A549 (cell line): ENCODE results near the gene YAF2. TPM values are rescaled to one million over a fixed set of nuclear protein-coding genes. Genes with fewer than 3 reads are reported as not detected.

Source experiments
- ATAC-seq, 2 experiments: fragments of 200-7000 bp in 1 of 2; fragments of >200 bp in 1 of 2; cut with Nextera tagmentation in 1 of 2; cut with Tn5 transposase in 1 of 2; 3 replicates each; pipeline versions ENCODE4 v1.8.0 to v1.9.1; 2018 to 2020; ENCODE audit warnings: mild to moderate bottlenecking in 1 of 2, moderate library complexity in 1 of 2
- CTCF ChIA-PET: fragments of 300-600 bp; sonication (Branson Sonifier 250); formaldehyde crosslinking; extraction: SDS; loops from one replicate; lab custom pipeline; 2021; ENCODE audit warnings: antibody characterized with exemption, inconsistent platforms; lab: Yijun Ruan, JAX
- POLR2A ChIA-PET: fragments of 350-600 bp; formaldehyde crosslinking; extraction: SDS; loops from one replicate; lab custom pipeline; 2021; ENCODE audit warnings: antibody characterized with exemption, inconsistent platforms; lab: Yijun Ruan, JAX
- DNase-seq, 2 experiments: peaks; one replicate each; pipeline versions ENCODE4 v3.0.0 to v3.0.0-alpha.2; 2011 to 2016; ENCODE audit warnings: low read depth in 1 of 2, low spot score in 1 of 2
- FAIRE-seq: peaks from 2 replicates; lab custom pipeline; 2011; peaks lifted over from hg19 to GRCh38; lab: Jason Lieb, UNC
- H3K27ac ChIP-seq, 2 experiments: fragments of >200 bp; sonication (Bioruptor Twin); formaldehyde crosslinking; 3 replicates each; pipeline ENCODE4 v1.5.1; 2016 to 2017
- H3K4me1 ChIP-seq: fragments of >200 bp; sonication (Bioruptor Twin); formaldehyde crosslinking; 3 replicates; pipeline ENCODE4 v1.6.1; 2016
- H3K4me2 ChIP-seq: fragments of >200 bp; sonication (Bioruptor Twin); formaldehyde crosslinking; 3 replicates; pipeline ENCODE4 v1.6.1; 2016
- H3K4me3 ChIP-seq: fragments of >200 bp; sonication (Bioruptor Twin); formaldehyde crosslinking; 3 replicates; pipeline ENCODE4 v1.5.1; 2016
- H3K9me3 ChIP-seq: fragments of >200 bp; sonication (Bioruptor Twin); formaldehyde crosslinking; 3 replicates; pipeline ENCODE4 v1.6.1; 2016
- BHLHE40 ChIP-seq: IDR thresholded peaks from 2 replicates; pipeline ENCODE4 v1.6.1; 2012; ENCODE audit warnings: low read depth, low read length, inconsistent platforms
- CBX2 ChIP-seq: fragments of 200-600 bp; sonication (generic); IDR thresholded peaks from 2 replicates; pipeline ENCODE4 v1.6.1; 2016; ENCODE audit warnings: low read depth, mild to moderate bottlenecking, borderline replicate concordance
- CBX8 ChIP-seq: fragments of 200-600 bp; sonication (generic); IDR thresholded peaks from 2 replicates; pipeline ENCODE4 v1.6.1; 2016
- EP300 ChIP-seq, 2 experiments: fragments of >200 bp; sonication (Bioruptor Twin); formaldehyde crosslinking; IDR thresholded peaks; 2 replicates in 1 of 2; 3 replicates in 1 of 2; pipeline ENCODE4 v1.6.1; 2016 to 2017
- FOSL2 ChIP-seq, 2 experiments: fragments of 450-650 bp in 1 of 2; fragments of >200 bp in 1 of 2; sonication (Bioruptor Twin) in 1 of 2; formaldehyde crosslinking; IDR thresholded peaks; 2 replicates each; pipeline versions ENCODE4 v1.5.0 to v1.6.1; 2016 to 2020; ENCODE audit warnings: mild to moderate bottlenecking in 1 of 2, moderate library complexity in 1 of 2
- FOXS1 ChIP-seq: fragments of 250-450 bp; sonication (Bioruptor Pico); IDR thresholded peaks from 2 replicates; pipeline ENCODE4 v1.5.0; 2020; ENCODE audit warnings: mild to moderate bottlenecking, moderate library complexity
- GATA3 ChIP-seq: IDR thresholded peaks from 2 replicates; pipeline ENCODE4 v1.6.1; 2012; ENCODE audit warnings: borderline replicate concordance
- HEYL ChIP-seq: fragments of 250-450 bp; sonication (Bioruptor Pico); IDR thresholded peaks from 2 replicates; pipeline ENCODE4 v1.8.0; 2021; ENCODE audit warnings: mild to moderate bottlenecking, moderate library complexity
- HOXA7 ChIP-seq: fragments of 250-450 bp; sonication (Bioruptor Pico); IDR thresholded peaks from 2 replicates; pipeline ENCODE4 v1.5.0; 2020; ENCODE audit warnings: mild to moderate bottlenecking, moderate library complexity
- MAFK ChIP-seq: fragments of 450-650 bp; IDR thresholded peaks from 2 replicates; pipeline ENCODE4 v1.6.1; 2014; ENCODE audit not compliant: partially characterized antibody
- MAZ ChIP-seq: fragments of 150-350 bp; IDR thresholded peaks from 2 replicates; pipeline ENCODE4 v1.6.1; 2014; ENCODE audit warnings: antibody characterized with exemption, low read depth, low read length, borderline replicate concordance
- NR3C1 ChIP-seq: fragments of >200 bp; sonication (Bioruptor Twin); formaldehyde crosslinking; IDR thresholded peaks from 3 replicates; pipeline ENCODE4 v1.6.1; 2017
- POLR2AphosphoS2 ChIP-seq: conservative IDR thresholded peaks from 2 replicates; pipeline ENCODE4 v1.6.1; 2012; ENCODE audit warnings: low read length, improper control_type of control experiment, inconsistent platforms
- RFX5 ChIP-seq: fragments of 450-650 bp; IDR thresholded peaks from 2 replicates; pipeline ENCODE4 v1.7.1; 2014; ENCODE audit warnings: antibody characterized with exemption, mild to moderate bottlenecking, moderate library complexity
- TP53 ChIP-seq: fragments of 250-450 bp; sonication (Bioruptor Pico); IDR thresholded peaks from 2 replicates; pipeline ENCODE4 v1.5.0; 2021; ENCODE audit warnings: mild to moderate bottlenecking, moderate library complexity
- ZFP36 ChIP-seq: fragments of 450-650 bp; IDR thresholded peaks from 2 replicates; pipeline ENCODE4 v1.6.1; 2014; ENCODE audit warnings: borderline replicate concordance; ENCODE audit not compliant: partially characterized antibody
- ZSCAN20 ChIP-seq: fragments of 250-450 bp; sonication (Bioruptor Pico); IDR thresholded peaks from 2 replicates; pipeline ENCODE4 v1.8.0; 2022; ENCODE audit warnings: mild to moderate bottlenecking, moderate library complexity
- WGBS: methylation state at CpG from one replicate; pipeline ENCODE4 v1.1.6; 2017; ENCODE audit errors: missing lambda C conversion rate; 5-methylcytosine and 5-hydroxymethylcytosine counted together
- polyA plus RNA-seq, 4 experiments: library from polyadenylated mRNA; depleted of rRNA in 3 of 4; stranded (reverse); fragments of >200 nt; fragmentation: RNase III in 1 of 4; extraction: RNeasy Plus Mini Kit Qiagen cat#74134 plus additional on column Dnase treatment in 1 of 4; gene quantifications; 2 replicates in 3 of 4; 3 replicates in 1 of 4; pipeline ENCODE4 v1.2.3, GENCODE V29; 2011 to 2017
- TF ChIP-seq, protein P1 (sequence below): IDR thresholded peaks from 2 replicates; pipeline ENCODE4 v1.6.1; 2012; ENCODE audit warnings: low read depth, borderline replicate concordance
- TF ChIP-seq, protein P2 (sequence below): fragments of 250-450 bp; sonication (Bioruptor Pico); IDR thresholded peaks from 2 replicates; pipeline ENCODE4 v1.5.0; 2021; ENCODE audit warnings: mild to moderate bottlenecking, moderate library complexity, borderline replicate concordance
- TF ChIP-seq, protein P3 (sequence below): fragments of 200-600 bp; sonication (generic); IDR thresholded peaks from 2 replicates; pipeline ENCODE4 v1.6.1; 2016; ENCODE audit warnings: antibody characterized with exemption, mild to moderate bottlenecking, moderate library complexity

The YAF2 gene
- polyA plus RNA-seq, 2 of the 4 experiments (the other 2 are of a cell fraction): 21.5 to 49.2 TPM

DNA sequence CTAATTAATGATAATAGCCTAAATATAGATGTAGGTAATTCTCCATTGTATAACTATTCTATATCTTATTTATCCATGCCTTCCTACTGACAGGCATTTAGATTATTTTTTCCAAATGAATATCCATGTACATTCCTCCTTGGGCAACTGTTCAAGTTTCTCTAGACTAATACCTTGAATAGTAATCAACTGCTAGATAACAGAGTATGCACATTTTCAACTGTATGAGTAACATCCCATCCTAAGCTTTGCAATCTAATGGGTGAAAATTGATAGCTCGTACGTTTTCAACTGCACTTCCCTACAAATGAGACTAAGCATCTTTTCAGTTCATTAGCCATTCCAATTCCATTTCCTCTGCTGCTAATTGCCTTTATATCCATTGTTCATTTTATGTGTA is 37.0 kb downstream of the YAF2 start:
- 94% methylated on average over 2 of the region's 2 CpGs for WGBS
- no peak for DNase-seq
- no peak for ATAC-seq
- no peak overlapping the region for H3K27ac ChIP-seq
- H3K4me3 ChIP-seq: no peak overlapping the region
- H3K4me1 ChIP-seq: peaks cover under 1% of the 10 kb centered on the region; the same call in 1 of the 3 replicates
- ChIA-PET CTCF (interaction anchor here (1.8 kb wide), 1 partner anchor 8 kb away, joined by 5 read pairs; no protein-coding TSS in a partner anchor), POLR2A (no interaction called here)
- FAIRE-seq: no peak
- TF ChIP-seq, protein P1, sequence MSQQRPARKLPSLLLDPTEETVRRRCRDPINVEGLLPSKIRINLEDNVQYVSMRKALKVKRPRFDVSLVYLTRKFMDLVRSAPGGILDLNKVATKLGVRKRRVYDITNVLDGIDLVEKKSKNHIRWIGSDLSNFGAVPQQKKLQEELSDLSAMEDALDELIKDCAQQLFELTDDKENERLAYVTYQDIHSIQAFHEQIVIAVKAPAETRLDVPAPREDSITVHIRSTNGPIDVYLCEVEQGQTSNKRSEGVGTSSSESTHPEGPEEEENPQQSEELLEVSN: no peak
- TF ChIP-seq HEYL (CRISPR knock-in tag): no peak
- no peak overlapping the region for H3K4me2 ChIP-seq
- no peaks in the 10 kb centered on the region for H3K9me3 ChIP-seq

DNA sequence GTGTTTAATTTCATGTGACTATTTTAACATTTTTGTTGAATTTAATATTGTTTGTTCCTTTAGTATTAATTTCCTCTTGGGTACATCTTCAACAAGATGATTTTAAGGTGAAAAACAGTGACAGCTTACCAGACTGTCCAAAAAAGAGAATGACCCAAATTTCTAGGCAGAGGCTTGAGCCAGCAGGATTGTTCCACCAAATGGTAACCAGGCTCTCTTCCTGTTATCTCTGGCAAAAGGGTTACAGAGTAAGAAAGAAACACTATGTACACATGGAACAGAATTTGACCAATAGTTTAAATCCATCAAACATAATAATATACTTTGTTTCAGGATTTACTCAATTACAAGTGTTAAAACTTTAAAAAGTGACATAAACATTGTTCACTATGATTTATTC is 39.0 kb downstream of the YAF2 start:
- Histone ChIP-seq H3K4me2 (no peak overlapping the region), H3K4me1 (peaks cover 12% of the 10 kb centered on the region), H3K27ac (no peak overlapping the region), H3K4me3 (no peak overlapping the region), H3K9me3 (no peaks in the 10 kb centered on the region)
- CTCF ChIA-PET: no interaction called here
- POLR2A ChIA-PET: no interaction called here
- no peak for TF ChIP-seq EP300 (IDR thresholded peaks at IDR 0.05)
- TF ChIP-seq TP53 (CRISPR knock-in tag): no peak
- no peak for TF ChIP-seq RFX5
- no peak for TF ChIP-seq GATA3
- no peak for TF ChIP-seq FOXS1 (CRISPR knock-in tag)
- TF ChIP-seq, protein P2, sequence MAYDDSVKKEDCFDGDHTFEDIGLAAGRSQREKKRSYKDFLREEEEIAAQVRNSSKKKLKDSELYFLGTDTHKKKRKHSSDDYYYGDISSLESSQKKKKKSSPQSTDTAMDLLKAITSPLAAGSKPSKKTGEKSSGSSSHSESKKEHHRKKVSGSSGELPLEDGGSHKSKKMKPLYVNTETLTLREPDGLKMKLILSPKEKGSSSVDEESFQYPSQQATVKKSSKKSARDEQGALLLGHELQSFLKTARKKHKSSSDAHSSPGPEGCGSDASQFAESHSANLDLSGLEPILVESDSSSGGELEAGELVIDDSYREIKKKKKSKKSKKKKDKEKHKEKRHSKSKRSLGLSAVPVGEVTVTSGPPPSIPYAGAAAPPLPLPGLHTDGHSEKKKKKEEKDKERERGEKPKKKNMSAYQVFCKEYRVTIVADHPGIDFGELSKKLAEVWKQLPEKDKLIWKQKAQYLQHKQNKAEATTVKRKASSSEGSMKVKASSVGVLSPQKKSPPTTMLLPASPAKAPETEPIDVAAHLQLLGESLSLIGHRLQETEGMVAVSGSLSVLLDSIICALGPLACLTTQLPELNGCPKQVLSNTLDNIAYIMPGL (CRISPR knock-in tag): no peak
- no peak for TF ChIP-seq HOXA7 (CRISPR knock-in tag)
- no peak for TF ChIP-seq MAFK
- no peak for TF ChIP-seq CBX2
- no peak for TF ChIP-seq ZSCAN20
- no peak for TF ChIP-seq ZFP36
- TF ChIP-seq BHLHE40: no peak
- TF ChIP-seq NR3C1: no peak
- TF ChIP-seq POLR2AphosphoS2: no peak
- no peak for TF ChIP-seq MAZ
- TF ChIP-seq FOSL2 (IDR thresholded peaks at IDR 0.05): no peak
- TF ChIP-seq FOSL2 (CRISPR knock-in tag; IDR thresholded peaks at IDR 0.05): no peak
- no peak for TF ChIP-seq CBX8
- TF ChIP-seq, protein P3, sequence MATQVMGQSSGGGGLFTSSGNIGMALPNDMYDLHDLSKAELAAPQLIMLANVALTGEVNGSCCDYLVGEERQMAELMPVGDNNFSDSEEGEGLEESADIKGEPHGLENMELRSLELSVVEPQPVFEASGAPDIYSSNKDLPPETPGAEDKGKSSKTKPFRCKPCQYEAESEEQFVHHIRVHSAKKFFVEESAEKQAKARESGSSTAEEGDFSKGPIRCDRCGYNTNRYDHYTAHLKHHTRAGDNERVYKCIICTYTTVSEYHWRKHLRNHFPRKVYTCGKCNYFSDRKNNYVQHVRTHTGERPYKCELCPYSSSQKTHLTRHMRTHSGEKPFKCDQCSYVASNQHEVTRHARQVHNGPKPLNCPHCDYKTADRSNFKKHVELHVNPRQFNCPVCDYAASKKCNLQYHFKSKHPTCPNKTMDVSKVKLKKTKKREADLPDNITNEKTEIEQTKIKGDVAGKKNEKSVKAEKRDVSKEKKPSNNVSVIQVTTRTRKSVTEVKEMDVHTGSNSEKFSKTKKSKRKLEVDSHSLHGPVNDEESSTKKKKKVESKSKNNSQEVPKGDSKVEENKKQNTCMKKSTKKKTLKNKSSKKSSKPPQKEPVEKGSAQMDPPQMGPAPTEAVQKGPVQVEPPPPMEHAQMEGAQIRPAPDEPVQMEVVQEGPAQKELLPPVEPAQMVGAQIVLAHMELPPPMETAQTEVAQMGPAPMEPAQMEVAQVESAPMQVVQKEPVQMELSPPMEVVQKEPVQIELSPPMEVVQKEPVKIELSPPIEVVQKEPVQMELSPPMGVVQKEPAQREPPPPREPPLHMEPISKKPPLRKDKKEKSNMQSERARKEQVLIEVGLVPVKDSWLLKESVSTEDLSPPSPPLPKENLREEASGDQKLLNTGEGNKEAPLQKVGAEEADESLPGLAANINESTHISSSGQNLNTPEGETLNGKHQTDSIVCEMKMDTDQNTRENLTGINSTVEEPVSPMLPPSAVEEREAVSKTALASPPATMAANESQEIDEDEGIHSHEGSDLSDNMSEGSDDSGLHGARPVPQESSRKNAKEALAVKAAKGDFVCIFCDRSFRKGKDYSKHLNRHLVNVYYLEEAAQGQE: no peak
- DNase-seq: no peak
- FAIRE-seq: peak; percentile 32
- no peak for ATAC-seq
